Left ventricle myocardium inferior (tissue), 1 donor: ENCODE data around the gene DENND1A. TPM values are rescaled to one million over a fixed set of nuclear protein-coding genes. Genes with fewer than 3 reads are reported as not detected.
"Not testable (repeated sequence)": the region's sequence is repeated elsewhere in the genome, so short reads cannot be mapped to it uniquely, and the experiment has no call there.

ENCODE experiments used
- DNase-seq: peaks from one replicate; pipeline ENCODE4 v3.0.0-alpha.2; 2020
- H3K27ac ChIP-seq: fragments of 200-600 bp; replicated peaks from 2 replicates; pipeline ENCODE4 v1.8.0; 2021
- H3K27me3 ChIP-seq: fragments of 200-600 bp; 2 replicates; pipeline ENCODE4 v1.8.0; 2021; ENCODE audit warnings: low read depth
- H3K36me3 ChIP-seq: fragments of 200-600 bp; 2 replicates; pipeline ENCODE4 v1.8.0; 2021
- H3K4me1 ChIP-seq: fragments of 200-600 bp; 2 replicates; pipeline ENCODE4 v1.8.0; 2021
- H3K4me3 ChIP-seq: fragments of 200-600 bp; 2 replicates; pipeline ENCODE4 v1.8.0; 2021; ENCODE audit warnings: mild to moderate bottlenecking, moderate library complexity
- H3K9me3 ChIP-seq: fragments of 200-600 bp; replicated peaks from 2 replicates; pipeline ENCODE4 v1.8.0; 2021
- intact Hi-C: fragments of 100-400 bp; cut with micrococcal nuclease; formaldehyde crosslinking; loops from one replicate; pipeline ENCODE4 v1.11.0; 2022
- total RNA-seq: library from RNA; stranded (reverse); fragmentation: NEBNext Ultra II Directional; extraction: Animal tissue kit (Norgen Biotek cat#: 25700); gene quantifications from one replicate; pipeline ENCODE4 v1.2.1, GENCODE V29; 2021
- TF ChIP-seq, protein P1 (sequence below): fragments of 200-600 bp; IDR thresholded peaks from 2 replicates; pipeline ENCODE4 v1.8.0; 2021; ENCODE audit warnings: antibody characterized with exemption, mild to moderate bottlenecking, borderline replicate concordance
- donor health status: DM: no; HTN: yes; CAD: no; lungs with severe emphysema.

Gene DENND1A
- total RNA-seq, 1 donor from 2014 or later: 12.2 TPM

DNA sequence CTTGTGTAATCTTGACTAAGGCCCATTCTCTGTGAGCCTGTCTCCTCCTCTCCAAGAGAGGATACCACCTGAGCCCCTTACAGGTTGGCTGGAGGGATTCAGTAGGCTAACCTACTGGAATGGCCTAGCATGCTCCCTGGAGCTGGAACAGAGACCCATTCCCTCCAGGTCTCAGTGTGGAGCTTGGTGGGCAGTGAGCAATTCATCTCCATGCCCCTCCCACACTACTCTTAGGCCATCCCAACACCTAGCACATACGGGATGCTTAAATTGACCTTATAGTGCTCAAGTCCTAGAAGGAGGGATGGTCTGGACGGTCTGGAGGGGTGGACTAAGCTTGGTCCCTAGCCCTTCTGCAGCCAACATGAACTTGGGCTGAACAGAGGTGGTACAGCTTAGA is 498.3 kb downstream of the DENND1A start:
- Histone ChIP-seq H3K4me3 (no peak overlapping the region), H3K27me3 (no peaks in the 10 kb centered on the region), H3K27ac (no peak overlapping the region), H3K36me3 (peaks cover 40% of the 10 kb centered on the region), H3K9me3 (peaks cover 16% of the 10 kb centered on the region), H3K4me1 (no peaks in the 10 kb centered on the region)
- DNase-seq: no peak
- TF ChIP-seq, protein P1, sequence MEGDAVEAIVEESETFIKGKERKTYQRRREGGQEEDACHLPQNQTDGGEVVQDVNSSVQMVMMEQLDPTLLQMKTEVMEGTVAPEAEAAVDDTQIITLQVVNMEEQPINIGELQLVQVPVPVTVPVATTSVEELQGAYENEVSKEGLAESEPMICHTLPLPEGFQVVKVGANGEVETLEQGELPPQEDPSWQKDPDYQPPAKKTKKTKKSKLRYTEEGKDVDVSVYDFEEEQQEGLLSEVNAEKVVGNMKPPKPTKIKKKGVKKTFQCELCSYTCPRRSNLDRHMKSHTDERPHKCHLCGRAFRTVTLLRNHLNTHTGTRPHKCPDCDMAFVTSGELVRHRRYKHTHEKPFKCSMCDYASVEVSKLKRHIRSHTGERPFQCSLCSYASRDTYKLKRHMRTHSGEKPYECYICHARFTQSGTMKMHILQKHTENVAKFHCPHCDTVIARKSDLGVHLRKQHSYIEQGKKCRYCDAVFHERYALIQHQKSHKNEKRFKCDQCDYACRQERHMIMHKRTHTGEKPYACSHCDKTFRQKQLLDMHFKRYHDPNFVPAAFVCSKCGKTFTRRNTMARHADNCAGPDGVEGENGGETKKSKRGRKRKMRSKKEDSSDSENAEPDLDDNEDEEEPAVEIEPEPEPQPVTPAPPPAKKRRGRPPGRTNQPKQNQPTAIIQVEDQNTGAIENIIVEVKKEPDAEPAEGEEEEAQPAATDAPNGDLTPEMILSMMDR: no peak
- intact Hi-C loops: no loop called here

DNA sequence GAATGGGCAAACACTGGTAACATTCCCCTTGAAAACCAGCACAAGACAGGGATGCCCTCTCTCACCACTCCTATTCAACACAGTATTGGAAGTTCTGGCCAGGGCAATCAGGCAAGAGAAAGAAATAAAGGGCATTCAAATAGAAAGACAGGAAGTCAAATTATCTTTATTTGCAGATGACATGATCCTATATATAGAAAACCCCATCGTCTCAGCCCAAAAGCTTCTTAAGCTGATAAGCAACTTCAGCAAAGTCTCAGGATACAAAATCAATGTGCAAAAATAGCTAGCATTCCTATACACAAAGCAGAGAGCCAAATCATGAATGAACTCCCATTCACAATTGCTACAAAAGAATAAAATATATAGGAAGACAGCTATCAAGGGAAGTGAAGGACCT is 501.5 kb downstream of the DENND1A start:
- H3K27ac ChIP-seq, H3K27me3 ChIP-seq, DNase-seq, intact Hi-C loops, H3K4me3 ChIP-seq, H3K4me1 ChIP-seq: not testable (repeated sequence)
- H3K9me3 ChIP-seq: peaks cover 16% of the 10 kb centered on the region
- peaks cover 33% of the 10 kb centered on the region for H3K36me3 ChIP-seq

DNA sequence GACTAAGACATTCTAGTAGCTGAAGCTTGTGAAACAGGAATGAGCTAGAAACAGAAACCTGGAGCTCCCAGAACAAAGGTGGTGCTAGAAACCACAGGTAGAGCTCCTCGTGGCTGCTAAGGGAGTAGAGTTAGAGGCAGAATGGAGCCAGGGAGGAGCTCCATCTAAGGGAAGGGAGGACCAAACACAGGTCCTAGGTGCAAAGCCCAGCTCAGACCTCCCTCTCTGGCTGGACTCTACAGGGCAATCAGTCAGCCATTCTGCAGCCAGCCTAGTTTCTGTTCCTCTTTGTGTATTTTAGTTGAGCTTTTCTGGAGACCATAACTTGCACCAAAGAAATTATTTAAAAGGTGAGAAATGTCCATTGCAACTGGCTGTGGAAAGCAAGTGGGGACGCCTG is 503.5 kb downstream of the DENND1A start:
- Histone ChIP-seq H3K4me3 (no peak overlapping the region), H3K36me3 (peaks cover 39% of the 10 kb centered on the region), H3K4me1 (no peaks in the 10 kb centered on the region), H3K27ac (no peak overlapping the region), H3K9me3 (peaks cover 16% of the 10 kb centered on the region), H3K27me3 (no peaks in the 10 kb centered on the region)
- DNase-seq: no peak
- intact Hi-C loops: no loop called here
- TF ChIP-seq, protein P1: no peak

DNA sequence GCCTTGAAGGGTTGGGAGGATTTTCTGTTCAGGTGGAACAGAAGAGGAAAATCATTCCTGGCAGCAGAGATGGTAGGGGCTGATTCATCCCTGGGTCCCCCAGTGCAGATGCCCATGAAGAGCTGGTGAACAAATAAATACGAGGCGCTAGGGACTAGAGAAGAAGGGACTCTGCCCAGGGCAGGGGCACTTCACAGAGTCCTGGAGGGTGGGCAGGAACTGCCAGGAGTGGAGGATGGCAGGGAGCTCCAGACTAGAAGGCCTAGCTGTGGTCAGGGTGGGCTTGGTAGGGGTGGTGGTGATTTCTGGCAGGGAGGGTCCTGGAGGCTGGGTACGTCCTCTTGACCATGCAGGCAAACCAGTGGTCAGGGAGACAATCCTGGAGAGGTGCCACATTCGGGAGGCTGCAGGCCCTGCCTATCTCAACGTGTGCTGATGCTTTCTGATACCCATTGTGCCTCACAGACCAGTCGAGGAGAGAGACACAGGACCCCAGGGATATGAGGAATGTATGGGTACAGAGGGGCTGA is 504.0 kb downstream of the DENND1A start:
- no peak for DNase-seq
- Histone ChIP-seq H3K27ac (peak overlapping the region; percentile 67), H3K4me1 (no peaks in the 10 kb centered on the region), H3K4me3 (no peak overlapping the region), H3K36me3 (peaks cover 34% of the 10 kb centered on the region), H3K27me3 (no peaks in the 10 kb centered on the region), H3K9me3 (peaks cover 16% of the 10 kb centered on the region)
- TF ChIP-seq, protein P1: no peak
- intact Hi-C loops: no loop called here

DNA sequence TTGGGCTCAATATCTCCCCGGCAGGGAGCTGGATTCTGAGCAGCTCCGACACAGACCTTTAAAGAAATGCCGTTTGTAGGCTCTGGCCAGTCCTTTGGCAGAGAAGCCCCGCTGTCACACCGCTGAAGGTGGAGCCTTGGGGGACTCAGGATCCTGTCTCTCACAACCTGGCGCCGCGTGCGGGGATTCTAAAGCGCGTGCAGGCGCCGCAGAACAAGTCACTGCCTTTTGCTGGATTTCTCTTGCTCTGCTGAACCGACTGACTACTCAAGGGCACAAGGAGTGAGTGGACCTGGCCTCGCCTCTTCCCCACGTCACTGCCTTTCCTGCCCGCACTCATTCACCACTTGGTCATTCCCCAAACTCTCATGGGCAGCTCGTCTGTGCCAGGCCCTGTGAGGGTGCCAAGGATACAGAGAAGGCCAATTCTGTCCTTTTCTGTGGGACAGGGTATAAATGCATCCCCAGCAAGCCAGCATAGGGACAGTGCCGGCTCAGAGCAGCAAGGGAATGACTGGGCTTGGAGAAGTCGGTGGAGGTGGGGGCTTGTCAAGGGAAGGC is 504.6 kb downstream of the DENND1A start:
- DNase-seq: no peak
- peak overlapping the region; percentile 67 for H3K27ac ChIP-seq
- H3K36me3 ChIP-seq: peaks cover 29% of the 10 kb centered on the region
- no peaks in the 10 kb centered on the region for H3K4me1 ChIP-seq
- no peaks in the 10 kb centered on the region for H3K27me3 ChIP-seq
- no peak overlapping the region for H3K4me3 ChIP-seq
- H3K9me3 ChIP-seq: peaks cover 14% of the 10 kb centered on the region
- TF ChIP-seq, protein P1: no peak
- intact Hi-C loops: no loop called here

DNA sequence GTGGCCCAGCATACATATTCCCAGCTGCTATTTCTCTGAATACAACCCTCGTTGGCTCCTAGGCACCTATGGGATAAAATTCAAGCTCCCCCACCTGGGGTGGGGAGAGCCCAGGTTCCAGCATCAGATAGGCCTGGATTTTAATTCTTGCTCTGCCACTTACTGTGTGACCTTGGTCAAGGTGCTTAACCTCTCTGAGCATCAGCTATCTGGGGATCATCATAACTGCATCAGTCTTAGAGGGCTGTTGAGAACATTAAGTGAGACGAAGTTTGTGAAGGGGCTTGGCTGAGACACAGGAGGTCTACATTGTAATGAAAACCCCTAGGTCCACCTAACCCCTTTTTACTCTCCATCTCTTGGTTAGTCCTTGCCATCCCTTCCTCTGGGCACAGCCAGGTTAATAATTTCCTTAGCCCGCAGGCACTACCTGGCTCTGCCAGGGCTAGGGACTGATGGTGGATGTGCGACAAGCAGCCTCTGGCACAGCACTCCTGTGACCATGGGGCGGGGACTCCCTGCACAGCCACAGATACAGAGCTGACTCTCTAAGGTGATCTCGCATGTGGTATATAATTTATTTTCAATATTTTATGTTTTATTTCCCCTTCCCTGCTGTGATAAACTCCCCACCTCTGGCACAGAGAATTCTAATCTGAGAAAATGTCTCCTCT is 505.2 kb downstream of the DENND1A start:
- Histone ChIP-seq H3K36me3 (peaks cover 28% of the 10 kb centered on the region), H3K27me3 (no peaks in the 10 kb centered on the region), H3K9me3 (peaks cover 10% of the 10 kb centered on the region), H3K4me1 (no peaks in the 10 kb centered on the region), H3K4me3 (no peak overlapping the region), H3K27ac (peak overlapping the region; percentile 67)
- TF ChIP-seq, protein P1: no peak
- no peak for DNase-seq
- intact Hi-C loops: no loop called here
